HEK293 (cell line): ENCODE results near the gene SRSF2.

Source experiments
- ATF2 ChIP-seq: fragments of 450-650 bp; formaldehyde crosslinking; IDR thresholded peaks from 2 replicates; pipeline ENCODE4 v1.5.1; 2016; ENCODE audit warnings: missing biosample characterization, missing genetic modification characterization, low read depth
- BCL11B ChIP-seq: fragments of 450-650 bp; formaldehyde crosslinking; IDR thresholded peaks from 2 replicates; pipeline ENCODE4 v1.5.1; 2016; ENCODE audit warnings: low read depth, missing biosample characterization, missing genetic modification characterization
- EGR2 ChIP-seq: fragments of 450-650 bp; formaldehyde crosslinking; IDR thresholded peaks from 2 replicates; pipeline ENCODE4 v1.5.1; 2016; ENCODE audit warnings: low read depth, missing biosample characterization, missing genetic modification characterization
- HOXC10 ChIP-seq: sonication (generic); formaldehyde crosslinking; IDR thresholded peaks from 2 replicates; pipeline ENCODE4 v1.8.1; 2023; ENCODE audit warnings: mild to moderate bottlenecking, missing genetic modification reagents
- KLF7 ChIP-seq: fragments of 450-650 bp; formaldehyde crosslinking; IDR thresholded peaks from 2 replicates; pipeline ENCODE4 v1.5.1; 2016; ENCODE audit warnings: missing biosample characterization, missing genetic modification characterization, borderline replicate concordance
- PBX3 ChIP-seq: sonication (generic); formaldehyde crosslinking; IDR thresholded peaks from 2 replicates; pipeline ENCODE4 v1.8.1; 2022; ENCODE audit warnings: mild to moderate bottlenecking, moderate library complexity, missing genetic modification reagents
- REST ChIP-seq: fragments of 450-650 bp; formaldehyde crosslinking; IDR thresholded peaks from 2 replicates; pipeline ENCODE4 v1.5.1; 2016; ENCODE audit warnings: missing biosample characterization, missing genetic modification characterization
- SETDB1 ChIP-seq: IDR thresholded peaks from one replicate; pipeline ENCODE4 v1.6.1; 2017; ENCODE audit warnings: mild to moderate bottlenecking, low read length, moderate library complexity, mixed read lengths; ENCODE audit not compliant: insufficient read length
- SP3 ChIP-seq: fragments of 450-650 bp; formaldehyde crosslinking; IDR thresholded peaks from 2 replicates; pipeline ENCODE4 v1.5.1; 2016; ENCODE audit warnings: missing biosample characterization, missing genetic modification characterization
- YY1 ChIP-seq: fragments of 450-650 bp; formaldehyde crosslinking; IDR thresholded peaks from 2 replicates; pipeline ENCODE4 v1.5.1; 2018; ENCODE audit warnings: missing biosample characterization, missing genetic modification characterization
- ZBTB17 ChIP-seq: fragments of 450-650 bp; formaldehyde crosslinking; IDR thresholded peaks from 2 replicates; pipeline ENCODE4 v1.5.1; 2016; ENCODE audit warnings: missing biosample characterization, missing genetic modification characterization
- ZBTB21 ChIP-seq: fragments of 450-650 bp; formaldehyde crosslinking; IDR thresholded peaks from 2 replicates; pipeline ENCODE4 v1.5.1; 2017; ENCODE audit warnings: missing biosample characterization, missing genetic modification characterization
- ZBTB49 ChIP-seq: fragments of 450-650 bp; formaldehyde crosslinking; IDR thresholded peaks from 2 replicates; pipeline ENCODE4 v1.5.1; 2016; ENCODE audit warnings: missing biosample characterization, missing genetic modification characterization, low read depth
- ZEB2 ChIP-seq: fragments of 450-650 bp; formaldehyde crosslinking; IDR thresholded peaks from 2 replicates; pipeline ENCODE4 v1.5.1; 2016; ENCODE audit warnings: missing biosample characterization, missing genetic modification characterization
- ZNF138 ChIP-seq: fragments of 450-650 bp; formaldehyde crosslinking; IDR thresholded peaks from 2 replicates; pipeline ENCODE4 v1.5.1; 2016; ENCODE audit warnings: missing biosample characterization, missing genetic modification characterization, borderline replicate concordance
- ZNF148 ChIP-seq: fragments of 450-650 bp; formaldehyde crosslinking; IDR thresholded peaks from 2 replicates; pipeline ENCODE4 v1.5.0; 2017; ENCODE audit warnings: missing biosample characterization, missing genetic modification characterization, borderline replicate concordance
- ZNF175 ChIP-seq: fragments of 450-650 bp; formaldehyde crosslinking; IDR thresholded peaks from 2 replicates; pipeline ENCODE4 v1.5.1; 2016; ENCODE audit warnings: missing biosample characterization, missing genetic modification characterization
- ZNF239 ChIP-seq: fragments of 450-650 bp; formaldehyde crosslinking; IDR thresholded peaks from 2 replicates; pipeline ENCODE4 v1.5.1; 2016; ENCODE audit warnings: missing biosample characterization, missing genetic modification characterization
- ZNF311 ChIP-seq: fragments of 450-650 bp; formaldehyde crosslinking; IDR thresholded peaks from 2 replicates; pipeline ENCODE4 v1.5.1; 2017; ENCODE audit warnings: missing biosample characterization, missing genetic modification characterization, borderline replicate concordance
- ZNF350 ChIP-seq: fragments of 450-650 bp; formaldehyde crosslinking; IDR thresholded peaks from 2 replicates; pipeline ENCODE4 v1.5.0; 2017; ENCODE audit warnings: missing biosample characterization, mild to moderate bottlenecking, missing genetic modification characterization
- ZNF571 ChIP-seq: fragments of 450-650 bp; formaldehyde crosslinking; IDR thresholded peaks from 2 replicates; pipeline ENCODE4 v1.5.0; 2017; ENCODE audit warnings: missing biosample characterization, missing genetic modification characterization
- ZNF596 ChIP-seq: fragments of 450-650 bp; IDR thresholded peaks from 2 replicates; pipeline ENCODE4 v1.5.0; 2018; ENCODE audit warnings: missing biosample characterization, mild to moderate bottlenecking, missing genetic modification characterization, moderate library complexity
- ZNF639 ChIP-seq: fragments of 450-650 bp; formaldehyde crosslinking; IDR thresholded peaks from 2 replicates; pipeline ENCODE4 v1.5.1; 2016; ENCODE audit warnings: missing biosample characterization, missing genetic modification characterization
- ZNF664 ChIP-seq: fragments of 450-650 bp; formaldehyde crosslinking; IDR thresholded peaks from 2 replicates; pipeline ENCODE4 v1.5.1; 2016; ENCODE audit warnings: missing biosample characterization, missing genetic modification characterization
- ZNF677 ChIP-seq: fragments of 450-650 bp; IDR thresholded peaks from 2 replicates; pipeline ENCODE4 v1.5.0; 2018; ENCODE audit warnings: missing biosample characterization, mild to moderate bottlenecking, missing genetic modification characterization, moderate library complexity
- ZNF701 ChIP-seq: fragments of 450-650 bp; formaldehyde crosslinking; IDR thresholded peaks from 2 replicates; pipeline ENCODE4 v1.5.1; 2016; ENCODE audit warnings: missing biosample characterization, missing genetic modification characterization
- ZNF768 ChIP-seq: fragments of 450-650 bp; formaldehyde crosslinking; IDR thresholded peaks from 2 replicates; pipeline ENCODE4 v1.5.1; 2018; ENCODE audit warnings: missing biosample characterization, mild to moderate bottlenecking, missing genetic modification characterization
- ZNF792 ChIP-seq: fragments of 450-650 bp; formaldehyde crosslinking; IDR thresholded peaks from 2 replicates; pipeline ENCODE4 v1.5.1; 2016; ENCODE audit warnings: missing biosample characterization, missing genetic modification characterization

Gene SRSF2

GRCh38 chr17:76697702-76698465 lies 39.2 kb downstream of the SRSF2 start (continued):
- TF ChIP-seq REST (tag by site-specific recombination) (peak; percentile 86), YY1 (tag by site-specific recombination) (peak; percentile 62; the same call in 1 of the 2 replicates), ZBTB49 (tag by site-specific recombination) (peak; percentile 58; the same call in 1 of the 2 replicates), ZNF677 (no peak), ZNF639 (peak; percentile 77), ZNF664 (tag by site-specific recombination) (no peak), ZNF596 (tag by site-specific recombination) (peak; percentile 87), KLF7 (peak; percentile 56; the same call in 1 of the 2 replicates), SETDB1 (no peak), ZEB2 (tag by site-specific recombination) (peak; percentile 88), ZNF311 (tag by site-specific recombination) (no peak), BCL11B (tag by site-specific recombination) (peak; percentile 66; the same call in 1 of the 2 replicates), SP3 (tag by site-specific recombination) (peak; percentile 33; the same call in 1 of the 2 replicates), ZNF148 (tag by site-specific recombination) (no peak), ZNF350 (tag by site-specific recombination) (no peak), EGR2 (tag by site-specific recombination) (no peak), ZNF175 (no peak), ZNF571 (tag by site-specific recombination) (no peak), ATF2 (tag by site-specific recombination) (no peak), ZNF239 (tag by site-specific recombination) (no peak), HOXC10 (CRISPR knock-in tag) (no peak), ZNF792 (tag by site-specific recombination) (no peak), ZBTB17 (tag by site-specific recombination) (peak; percentile 85), PBX3 (no peak), ZBTB21 (tag by site-specific recombination) (no peak; the same call in 1 of the 2 replicates), ZNF138 (tag by site-specific recombination) (no peak), ZNF701 (tag by site-specific recombination) (no peak), ZNF768 (no peak; the same call in 1 of the 2 replicates)
